Fibroblast of upper back skin (primary cell): ENCODE results near the gene RNASEH2A.

Experiments used
- DNase-seq: peaks from one replicate; pipeline ENCODE4 v3.0.0-alpha.2; 2013

Gene RNASEH2A

DNA sequence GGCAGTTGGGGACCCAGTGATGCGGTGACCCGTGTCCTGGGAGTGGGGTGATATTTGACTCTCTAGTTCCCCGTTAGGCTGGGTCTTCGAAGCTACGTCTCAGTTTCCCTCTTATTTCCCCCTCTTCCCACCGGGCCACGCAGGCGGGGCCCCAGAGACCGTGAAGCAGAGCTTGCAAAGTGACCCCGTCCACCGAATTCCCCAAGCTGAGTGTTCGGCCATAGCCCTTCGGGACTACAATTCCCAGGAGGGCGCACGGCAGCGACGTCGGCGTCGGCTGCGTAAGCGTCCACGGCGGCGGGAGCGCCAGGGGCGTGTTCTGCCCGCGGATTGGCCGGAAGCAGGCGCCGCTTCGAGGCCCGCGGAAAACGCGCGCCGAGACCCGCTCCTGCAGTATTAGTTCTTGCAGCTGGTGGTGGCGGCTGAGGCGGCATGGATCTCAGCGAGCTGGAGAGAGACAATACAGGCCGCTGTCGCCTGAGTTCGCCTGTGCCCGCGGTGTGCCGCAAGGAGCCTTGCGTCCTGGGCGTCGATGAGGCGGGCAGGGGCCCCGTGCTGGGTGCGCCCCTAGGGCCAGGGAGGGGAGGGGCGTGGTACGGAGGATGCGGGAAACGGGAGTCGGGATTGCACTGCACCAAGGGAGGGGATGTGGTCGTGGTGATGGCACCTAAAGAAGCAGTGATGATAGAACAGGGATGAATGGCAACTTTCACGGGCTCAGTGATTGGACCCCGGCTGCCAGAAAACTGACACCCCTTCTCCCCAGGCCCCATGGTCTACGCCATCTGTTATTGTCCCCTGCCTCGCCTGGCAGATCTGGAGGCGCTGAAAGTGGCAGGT, at the start of gene RNASEH2A:
Gene RNASEH2A, plus strand, starts transcription at position 343 of the 840 bp plus-strand sequence. Its CDS starts 90 bp downstream, at position 433.
- DNase-seq, result peak; percentile 87

DNA sequence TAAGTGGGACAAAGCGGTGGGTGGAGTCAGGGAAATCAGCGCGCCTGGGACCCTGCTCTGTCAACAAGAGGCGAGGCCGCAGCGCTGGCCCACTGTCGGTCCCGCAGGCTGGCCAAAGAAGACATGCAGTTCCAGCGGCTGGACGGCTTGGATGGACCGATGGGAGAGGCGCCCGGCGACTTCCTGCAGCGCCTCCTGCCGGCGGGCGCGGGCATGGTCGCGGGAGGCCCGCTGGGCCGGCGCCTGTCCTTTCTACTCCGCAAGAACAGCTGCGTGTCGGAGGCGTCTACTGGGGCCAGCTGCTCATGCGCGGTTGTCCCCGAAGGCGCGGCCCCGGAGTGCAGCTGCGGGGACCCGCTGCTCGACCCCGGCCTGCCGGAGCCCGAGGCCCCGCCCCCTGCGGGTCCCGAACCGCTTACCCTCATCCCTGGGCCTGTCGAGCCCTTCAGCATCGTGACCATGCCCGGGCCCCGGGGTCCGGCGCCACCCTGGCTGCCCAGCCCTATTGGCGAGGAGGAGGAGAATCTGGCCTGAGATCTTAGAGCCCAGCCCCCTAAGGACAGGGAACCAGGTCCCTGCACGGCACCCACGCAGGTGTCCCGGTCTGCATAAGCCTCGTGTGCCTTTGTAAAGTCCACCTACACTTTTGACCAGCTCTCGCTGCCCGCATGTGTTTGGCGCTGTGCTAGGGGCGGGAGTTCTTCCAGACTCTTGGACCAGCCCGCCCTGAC, 48.7 kb upstream of the RNASEH2A start:
- peak; percentile 59 for DNase-seq

DNA sequence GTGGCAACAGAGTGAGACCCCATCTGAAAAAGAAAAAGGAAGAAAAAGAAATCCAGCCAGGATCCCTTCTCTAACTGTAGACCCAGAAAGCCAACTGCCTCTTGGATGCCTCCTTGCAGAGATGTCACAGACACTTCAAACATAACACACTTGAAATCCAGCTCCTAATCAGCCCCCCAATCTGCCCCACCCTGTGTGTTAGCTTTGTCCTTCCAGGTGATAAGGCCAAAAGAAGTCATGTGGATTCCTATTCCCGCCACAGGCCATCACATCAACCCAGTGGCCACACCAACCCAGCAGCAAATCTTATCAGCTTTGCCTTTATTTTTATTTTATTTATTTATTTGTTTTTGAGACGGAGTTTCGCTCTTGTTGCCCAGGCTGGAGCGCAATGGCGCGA, 46.7 kb upstream of the RNASEH2A start:
- DNase-seq, result no peak

DNA sequence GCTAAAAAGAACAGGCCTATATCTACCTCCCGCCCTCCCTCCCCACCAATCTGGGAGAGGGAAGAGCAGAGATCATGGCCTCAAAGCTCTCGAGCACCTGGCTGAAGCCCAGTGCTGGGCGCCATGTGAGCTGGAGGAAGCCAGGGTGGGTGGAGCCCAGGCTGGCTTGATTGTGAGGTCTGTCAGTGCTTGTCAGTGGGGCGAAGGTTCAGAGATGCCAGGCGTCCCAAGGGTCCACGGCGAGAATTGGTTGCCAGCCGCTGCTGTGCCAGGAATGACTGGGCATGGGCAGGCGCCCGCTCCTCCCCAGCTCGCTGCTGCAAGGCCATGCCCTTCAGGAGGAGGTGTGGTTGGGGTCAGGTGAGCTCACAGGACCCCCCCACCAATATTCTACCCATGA, 43.3 kb upstream of the RNASEH2A start:
- DNase-seq, result no peak

DNA sequence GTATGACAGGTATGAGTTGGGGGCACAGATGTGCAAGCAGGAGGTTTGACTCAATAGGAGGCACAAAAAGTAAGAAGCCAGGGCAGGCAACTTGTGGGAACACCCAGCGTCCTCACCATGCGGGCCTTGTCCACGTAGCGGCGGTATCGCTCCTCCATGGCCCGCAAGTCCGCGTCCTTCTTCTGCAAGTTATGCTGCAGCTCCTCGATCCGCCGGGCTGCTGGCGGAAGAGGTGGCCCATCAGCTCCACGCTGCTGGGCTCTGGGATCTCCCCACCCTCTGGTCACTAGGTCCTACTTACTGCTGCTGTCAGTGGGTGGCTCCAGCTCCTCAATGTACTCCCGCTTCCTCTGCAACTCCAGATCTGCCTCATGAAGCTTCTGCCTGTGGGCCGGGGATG, 41.7 kb upstream of the RNASEH2A start:
- DNase-seq, result no peak

DNA sequence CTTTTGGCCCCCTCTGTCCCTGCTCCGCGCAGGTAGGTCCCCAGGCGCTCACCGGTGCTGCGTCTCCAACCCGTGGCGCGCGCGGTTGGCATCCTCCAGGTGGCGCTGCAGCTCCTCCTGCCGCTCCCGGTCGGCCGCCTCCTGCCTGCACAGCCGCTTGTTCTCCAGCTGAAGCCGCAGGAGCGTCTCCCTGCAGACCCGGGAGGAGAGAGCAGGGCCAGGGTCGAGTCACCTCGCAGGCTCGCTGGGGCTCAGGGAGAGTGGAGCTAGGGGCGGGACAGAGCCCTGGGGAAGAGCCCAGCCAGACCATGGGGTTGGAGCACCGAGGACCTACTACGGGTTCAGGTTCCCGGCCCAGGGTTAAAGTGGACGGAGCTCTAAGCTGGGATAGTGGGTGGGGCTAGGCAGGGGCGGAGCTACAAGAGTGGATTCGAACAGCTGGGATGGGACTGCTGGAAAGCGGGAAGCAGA, 40.3 kb upstream of the RNASEH2A start:
- DNase-seq, result peak; percentile 76

DNA sequence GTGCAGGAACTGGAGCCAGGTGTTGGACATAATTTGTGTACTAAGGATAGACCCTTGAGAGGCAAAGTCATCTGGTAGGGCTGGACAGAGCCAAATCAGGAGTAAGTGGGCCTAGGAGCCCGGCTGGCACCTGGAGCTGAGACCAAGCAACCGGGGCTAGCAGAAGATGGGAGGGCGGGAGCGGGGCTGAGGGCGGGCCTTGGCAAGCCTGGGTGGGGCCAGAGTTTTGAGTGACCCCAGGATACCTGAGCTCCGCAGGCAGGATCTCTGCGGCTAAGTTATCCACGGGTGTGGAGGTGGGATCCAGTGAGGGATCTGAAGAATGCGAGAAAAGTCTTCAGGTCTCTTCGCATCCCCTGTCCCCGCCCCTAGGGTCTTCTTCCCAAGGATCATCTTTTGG, 39.2 kb upstream of the RNASEH2A start:
- DNase-seq, result no peak

DNA sequence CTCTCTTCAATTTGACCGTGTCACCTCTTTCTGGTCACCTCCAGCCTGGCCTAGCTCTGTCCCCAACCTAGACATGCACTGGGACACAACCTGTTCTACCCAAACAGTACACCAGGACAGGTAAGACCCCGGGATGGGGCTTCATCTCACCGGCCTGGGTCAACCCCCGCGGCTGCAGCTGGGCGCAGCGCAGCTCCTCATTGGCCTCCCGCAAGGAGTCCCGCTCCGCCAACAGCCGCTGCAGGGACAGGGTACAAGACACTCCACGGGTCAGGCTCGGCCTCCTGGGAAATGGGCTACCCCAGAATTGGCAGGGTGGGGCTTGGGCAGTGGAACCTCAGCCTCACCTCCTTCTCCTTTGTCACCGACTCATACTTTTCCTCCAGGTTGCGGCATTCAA, 38.7 kb upstream of the RNASEH2A start:
- no peak for DNase-seq

DNA sequence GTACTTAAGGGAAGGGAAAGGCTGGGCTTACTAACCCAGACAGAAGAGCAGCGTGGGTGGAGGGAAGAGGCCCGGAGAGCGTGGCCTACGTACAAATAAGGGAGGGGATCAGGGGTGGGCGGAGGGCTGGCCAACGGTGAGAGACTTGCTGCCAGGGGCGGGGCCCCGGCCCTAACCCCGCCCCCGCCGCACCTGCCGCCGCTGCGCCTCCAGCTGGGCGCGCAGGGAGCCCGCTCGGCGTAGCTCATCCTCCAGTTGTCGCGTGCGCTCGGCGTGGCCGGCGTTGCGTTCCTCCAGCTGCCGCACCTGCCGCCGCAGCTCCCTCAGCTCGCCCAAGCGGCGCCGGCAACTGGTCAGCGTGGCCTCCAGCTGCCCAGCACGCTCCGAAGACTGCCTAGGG, 36.7 kb upstream of the RNASEH2A start:
- DNase-seq, result no peak

DNA sequence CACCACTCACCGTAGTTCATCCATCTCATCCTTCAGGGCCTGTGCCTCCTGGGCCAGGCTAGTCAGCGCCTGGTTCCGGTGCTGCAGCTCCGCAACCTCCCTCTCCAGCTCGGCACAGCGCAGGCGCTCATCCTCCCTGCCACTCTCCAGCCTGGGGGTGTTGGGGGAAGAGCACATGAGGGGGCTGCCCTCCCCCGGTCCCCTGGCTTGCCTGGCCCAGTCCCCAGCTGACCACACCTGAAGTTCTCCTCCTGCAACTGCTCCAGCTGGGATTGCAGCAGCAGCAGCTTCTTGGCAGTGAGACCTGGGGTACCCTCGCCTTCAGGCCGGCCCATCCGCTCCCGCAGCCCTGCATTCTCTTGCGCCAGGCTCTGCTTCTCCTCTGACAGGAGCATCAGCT, 35.5 kb upstream of the RNASEH2A start:
- DNase-seq, result no peak

DNA sequence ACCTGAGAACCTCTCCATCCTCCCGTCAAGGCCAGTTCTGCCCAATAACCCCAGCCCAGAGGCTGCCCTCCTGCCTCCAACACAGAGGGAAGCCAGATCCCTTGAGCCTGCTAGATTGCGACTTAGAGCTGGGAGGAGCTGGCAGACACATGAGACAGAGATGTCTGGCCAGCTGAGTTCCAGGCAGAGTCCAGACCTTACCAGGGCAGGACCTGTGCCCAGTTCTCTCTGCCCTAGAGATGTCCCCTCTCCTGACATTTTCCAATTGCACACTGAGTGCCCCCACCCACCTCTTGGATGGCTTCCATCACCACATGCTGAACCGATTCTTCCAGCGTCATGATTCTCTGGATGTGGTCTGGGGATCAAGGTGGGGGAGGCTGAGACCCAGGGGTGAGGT, 34.1 kb upstream of the RNASEH2A start:
- no peak for DNase-seq

DNA sequence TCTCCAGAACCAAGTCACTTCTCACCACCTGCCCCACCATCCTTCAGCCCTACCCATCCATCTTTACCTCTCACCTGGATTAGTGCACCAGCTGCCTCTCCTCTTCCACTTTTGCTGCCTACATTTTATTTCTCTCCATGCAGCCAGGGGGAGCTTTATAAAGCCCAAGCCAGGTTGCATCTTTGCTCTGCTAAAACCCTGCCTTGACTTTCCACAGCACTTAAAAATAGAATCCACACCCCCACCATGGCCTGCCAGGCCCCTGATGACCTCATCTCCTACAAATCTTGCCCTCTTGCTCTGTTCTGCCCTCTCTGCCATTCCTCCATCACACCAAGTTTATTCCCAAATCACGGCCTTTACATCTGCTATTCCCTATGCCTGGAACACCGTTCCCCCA, 32.8 kb upstream of the RNASEH2A start:
- DNase-seq, result peak; percentile 48

DNA sequence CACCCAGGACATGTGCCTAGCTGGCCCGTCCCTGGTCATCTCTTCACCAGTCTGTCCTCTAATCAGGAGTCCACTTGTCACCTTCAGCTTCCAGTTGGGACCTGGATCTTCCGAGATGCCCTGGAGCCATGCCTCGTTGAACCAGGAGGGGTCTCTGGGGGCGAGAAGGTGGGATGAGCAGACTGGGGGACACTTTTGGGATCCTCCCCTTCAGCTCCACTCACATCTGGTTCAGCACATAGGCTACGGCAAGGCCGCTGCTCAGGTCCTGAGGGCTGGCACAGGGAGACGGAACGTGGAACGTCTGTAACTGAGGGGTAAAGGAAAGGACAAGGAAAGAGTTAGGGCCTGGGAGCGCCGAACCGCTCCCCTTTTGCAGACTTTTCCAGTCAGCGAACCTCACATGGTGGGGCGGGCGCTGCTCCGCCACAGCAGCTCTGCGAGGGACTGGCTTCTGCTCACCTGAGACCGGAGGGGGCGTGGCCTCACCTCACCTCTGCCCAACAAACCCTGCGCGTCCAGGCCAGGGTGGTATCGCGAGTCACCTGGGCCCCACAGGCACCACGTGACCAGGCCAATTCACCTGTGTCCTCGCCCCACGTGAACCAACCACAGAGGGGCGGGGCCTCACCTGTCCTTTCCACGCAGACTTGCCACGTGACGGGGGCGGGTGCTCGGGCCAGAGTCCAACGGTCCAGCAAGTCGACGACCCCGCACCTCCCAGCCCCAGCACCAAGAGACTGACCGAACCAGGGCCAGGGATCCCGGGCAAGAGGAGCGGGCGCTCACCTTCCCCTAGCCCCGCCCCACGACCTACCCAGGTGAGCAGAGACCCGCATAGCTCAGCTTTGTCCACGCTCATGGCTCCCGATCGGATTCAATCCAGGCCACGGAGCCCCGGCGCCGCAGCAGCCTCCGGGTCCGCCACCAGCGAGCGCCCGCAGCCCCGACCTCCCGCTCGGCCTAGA, 31.5 kb upstream of the RNASEH2A start, which contains the start of gene HOOK2:
Gene HOOK2, minus strand, starts transcription at position 965 of the 968 bp plus-strand sequence. Its CDS starts 103 bp downstream, at position 862.
- DNase-seq, result no peak

DNA sequence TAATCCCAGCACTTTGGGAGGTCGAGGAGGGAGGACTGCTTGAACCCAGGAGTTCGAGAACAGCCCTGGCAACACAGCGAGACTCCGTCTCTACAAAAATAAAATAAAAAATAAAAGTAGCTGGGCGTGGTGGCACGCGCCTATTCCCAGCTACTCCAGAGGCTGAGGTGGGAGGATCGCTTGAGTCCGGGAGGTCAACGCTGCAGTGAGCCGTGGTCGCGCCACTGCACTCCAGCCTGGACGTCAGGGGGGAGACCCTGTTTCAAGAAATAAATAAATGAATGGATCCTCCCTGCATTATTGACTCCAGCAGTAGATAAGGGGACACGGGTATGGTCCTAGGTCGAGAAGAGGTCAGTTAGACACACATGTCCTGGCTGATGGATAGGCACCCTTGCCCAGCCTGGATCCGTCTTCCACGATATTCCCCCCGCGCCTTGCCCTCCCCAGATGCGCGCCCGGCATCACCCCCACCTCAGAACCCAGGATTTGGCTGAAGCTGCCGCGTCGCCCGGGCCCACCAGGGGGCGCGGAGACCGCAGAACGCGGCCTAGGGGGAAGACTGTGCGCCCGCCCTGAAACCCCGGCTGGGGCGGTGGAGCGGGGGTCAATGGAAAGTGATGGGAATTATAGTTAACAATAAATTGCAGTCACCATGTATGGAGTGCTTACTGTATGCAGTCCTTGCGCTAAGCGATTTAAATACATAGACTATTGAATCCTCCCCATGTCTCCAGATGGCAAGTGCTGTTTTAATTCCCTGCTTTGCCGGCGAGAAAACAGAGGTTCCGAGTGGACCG, 29.0 kb upstream of the RNASEH2A start:
- peak; percentile 74 for DNase-seq

DNA sequence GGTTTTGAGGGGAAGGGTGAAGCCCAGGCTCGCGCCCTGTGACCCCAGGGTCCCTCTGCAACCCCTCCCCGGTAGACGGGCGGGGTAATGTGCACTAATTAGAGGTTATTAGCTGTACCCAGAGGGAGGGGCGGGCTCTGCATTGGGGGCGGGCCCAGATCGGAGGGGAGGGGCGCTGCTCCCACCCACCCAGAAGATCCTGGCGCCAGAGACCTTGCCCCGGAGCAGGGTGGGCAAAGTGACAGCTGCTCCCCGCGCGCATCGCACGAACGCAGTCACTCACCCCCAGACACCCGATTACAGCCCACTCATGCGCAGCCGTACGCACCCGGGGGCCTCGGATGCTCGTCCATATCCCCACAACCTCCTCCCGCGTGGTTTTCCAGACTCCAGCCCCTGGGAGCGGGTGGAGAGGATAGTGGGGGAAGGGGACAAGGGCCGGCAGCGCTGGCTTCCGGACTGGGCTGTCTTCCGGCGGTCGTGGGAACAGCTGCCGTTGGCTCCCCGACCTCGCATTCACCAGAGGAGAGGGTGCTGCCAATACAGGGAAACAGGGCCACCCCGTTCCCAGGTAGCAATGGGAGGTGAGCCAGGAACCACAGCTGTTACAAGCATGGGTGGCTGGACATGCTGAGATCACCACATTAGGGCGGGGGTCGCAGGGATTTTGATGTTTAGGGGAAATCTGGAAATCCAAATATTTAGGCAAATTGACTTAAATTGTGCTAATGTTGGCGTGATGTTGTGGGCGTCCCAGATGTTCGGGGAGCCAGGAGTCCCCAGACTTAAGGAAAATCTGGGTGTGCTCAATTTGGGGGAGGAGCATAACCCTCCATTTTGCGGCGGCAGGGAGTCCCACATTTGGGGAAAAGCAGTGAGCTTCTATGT, 28.1 kb upstream of the RNASEH2A start:
- DNase-seq, result peak; percentile 83

DNA sequence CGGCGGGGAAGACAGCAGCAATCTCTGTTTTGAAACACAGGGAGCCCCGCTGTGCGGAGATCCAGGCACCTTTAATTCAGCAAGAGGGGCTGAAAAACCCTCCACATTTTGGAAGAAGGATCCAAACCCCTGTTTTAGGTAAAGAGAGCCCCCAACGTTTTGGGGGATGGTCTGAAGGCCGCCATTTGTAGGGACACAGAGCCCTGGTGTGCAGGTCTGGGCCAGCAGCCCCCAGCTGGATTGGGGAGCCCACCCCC, 27.6 kb upstream of the RNASEH2A start:
- DNase-seq, result no peak

DNA sequence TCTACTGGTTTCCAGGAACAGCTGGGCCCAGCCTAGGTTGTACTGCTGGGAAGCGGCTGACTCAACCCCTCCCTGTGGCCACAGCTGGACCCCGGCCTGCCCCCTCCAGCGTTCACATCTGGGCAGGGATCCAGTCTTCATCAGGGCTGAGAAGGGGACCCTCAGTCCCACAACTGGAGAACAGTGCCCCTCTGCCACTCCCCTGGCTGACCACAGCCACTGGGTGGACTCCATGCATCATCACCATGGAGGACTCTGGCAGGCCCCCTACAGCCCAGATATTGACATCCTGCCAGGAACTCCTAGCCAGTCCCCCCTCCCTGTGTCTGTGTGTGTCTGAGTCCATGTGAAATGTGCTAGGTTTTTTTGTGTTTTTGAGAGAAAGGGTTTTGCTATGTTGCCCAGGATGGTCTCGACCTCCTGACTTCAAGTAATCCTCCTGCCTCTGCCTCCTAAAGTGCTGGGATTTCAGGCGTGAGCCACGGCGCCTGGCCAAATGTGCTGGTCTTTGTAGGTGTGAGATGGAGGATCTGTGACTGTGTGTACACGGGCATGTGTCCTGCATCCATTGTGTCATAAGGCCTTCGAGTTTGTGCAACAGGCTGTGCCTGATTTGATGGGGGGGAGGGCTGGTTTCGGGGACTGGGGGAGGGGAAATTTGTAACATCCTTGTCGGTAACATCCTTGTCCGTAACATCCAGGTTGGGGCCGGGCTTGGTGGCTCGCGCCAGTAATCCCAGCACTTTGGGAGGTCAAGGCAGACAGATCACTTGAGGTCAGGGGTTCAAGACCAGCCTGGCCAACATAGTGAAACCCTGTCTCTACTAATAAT, 27.0 kb upstream of the RNASEH2A start:
- DNase-seq, result peak; percentile 95

DNA sequence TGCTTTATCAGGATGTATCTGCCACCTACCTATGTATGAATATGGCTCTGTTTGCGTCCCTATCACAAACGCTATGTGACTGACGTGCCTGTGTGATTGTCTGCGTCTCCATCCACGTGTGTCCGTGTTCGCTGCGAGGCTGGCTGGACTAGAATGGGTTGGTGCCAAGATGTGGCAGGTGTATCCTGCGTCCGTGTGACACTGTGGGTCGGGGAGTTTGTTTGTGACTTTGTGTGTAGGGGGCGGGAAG, 24.3 kb upstream of the RNASEH2A start:
- no peak for DNase-seq

DNA sequence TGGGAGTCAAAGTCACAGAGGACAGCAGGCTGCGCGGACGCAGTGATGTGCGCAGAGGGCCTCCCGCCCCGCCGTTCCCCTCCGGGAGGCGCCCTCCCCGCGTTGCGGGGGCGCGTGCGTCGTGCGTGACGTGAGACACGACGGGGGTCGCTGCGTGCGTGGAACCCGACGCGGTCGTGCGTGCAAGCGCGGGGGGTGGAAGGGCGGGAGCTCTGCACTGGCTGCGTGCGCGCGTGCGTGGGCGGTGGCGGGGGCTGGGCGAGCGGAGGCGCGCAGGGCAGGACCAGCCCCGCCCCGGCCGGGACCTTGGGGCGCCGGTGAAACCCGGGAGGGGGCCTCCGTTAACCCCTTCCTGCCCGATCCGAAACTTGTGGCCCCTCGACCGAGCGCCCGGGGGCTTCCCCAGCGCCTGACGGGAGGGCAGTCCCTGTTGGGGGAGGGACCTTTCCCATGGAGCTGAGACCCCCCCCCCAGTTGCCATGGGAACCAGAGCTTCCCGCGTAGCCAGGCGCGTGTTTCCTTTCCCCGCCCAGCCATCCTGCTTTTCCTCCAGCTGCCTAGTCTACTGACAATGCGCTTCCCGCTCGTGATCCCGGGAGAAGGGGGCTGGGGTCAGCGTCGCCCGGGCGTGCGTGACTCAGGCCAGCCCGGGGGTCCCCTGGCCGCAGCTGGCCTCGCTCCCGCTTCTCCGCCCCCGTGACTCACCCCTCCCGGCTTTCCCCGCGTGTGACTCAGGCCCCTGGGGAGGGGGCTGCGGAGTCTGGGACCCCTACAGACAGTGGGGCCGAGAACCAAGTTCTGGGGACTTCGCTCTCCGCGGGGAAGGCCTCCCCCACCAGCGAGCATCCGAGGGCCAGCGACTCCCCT, 23.7 kb upstream of the RNASEH2A start:
- peak; percentile 91 for DNase-seq
